Omental fat pad (tissue), 4 donors: ENCODE measurements around the gene ABHD11. TPM values are rescaled to one million over a fixed set of nuclear protein-coding genes. Genes with fewer than 3 reads are reported as not detected.

Source experiments
- ATAC-seq: fragments of 150-250 bp; one replicate; pipeline ENCODE4 v1.9.1; 2016; ENCODE audit warnings: mild to moderate bottlenecking, moderate library complexity; ENCODE audit not compliant: low FRiP score
- DNase-seq: peaks from one replicate; pipeline ENCODE4 v3.0.0-alpha.2; 2019; ENCODE audit warnings: low spot score
- small RNA-seq: library from RNA; depleted of rRNA; stranded (forward); fragments of <200 nt; gene quantifications from one replicate; pipeline ENCODE3, GENCODE V24; 2016
- total RNA-seq, 4 donors: library from RNA; depleted of rRNA; stranded (reverse); fragments of >200 nt; gene quantifications; one replicate each; pipeline ENCODE4 v1.1.0, GENCODE V29; 2016
- TF ChIP-seq, protein P1 (sequence below), 3 donors: fragments of 450-650 bp; IDR thresholded peaks; one replicate each; pipeline ENCODE4 v1.5.1; 2016 to 2017; ENCODE audit warnings: antibody characterized with exemption in 3 of 3, mild to moderate bottlenecking in 3 of 3, moderate library complexity in 2 of 3

The ABHD11 gene
- total RNA-seq, 4 donors from 2014 or later = 6.6 to 13.9 (median 9.4) TPM

DNA sequence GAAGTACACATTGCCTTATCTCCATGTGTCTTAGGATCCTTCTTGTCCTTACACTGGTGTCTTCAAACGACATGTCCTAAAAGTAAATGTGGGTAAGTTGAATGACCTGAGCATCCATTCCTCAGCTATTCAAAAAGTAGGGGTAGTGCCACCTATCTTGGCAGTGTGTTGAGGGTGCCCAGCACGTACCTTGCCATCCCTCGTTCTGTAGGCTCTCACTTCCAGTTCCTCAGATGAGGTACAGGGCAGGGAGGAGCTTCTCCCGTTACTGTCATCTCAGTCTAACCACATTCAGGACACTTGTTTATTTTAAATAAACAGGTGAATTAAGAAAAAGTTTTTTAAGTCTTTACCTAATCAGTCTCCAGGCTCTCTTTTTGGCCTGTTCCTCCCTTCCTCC is 42.2 kb downstream of the ABHD11 start:
- no peak for ATAC-seq

DNA sequence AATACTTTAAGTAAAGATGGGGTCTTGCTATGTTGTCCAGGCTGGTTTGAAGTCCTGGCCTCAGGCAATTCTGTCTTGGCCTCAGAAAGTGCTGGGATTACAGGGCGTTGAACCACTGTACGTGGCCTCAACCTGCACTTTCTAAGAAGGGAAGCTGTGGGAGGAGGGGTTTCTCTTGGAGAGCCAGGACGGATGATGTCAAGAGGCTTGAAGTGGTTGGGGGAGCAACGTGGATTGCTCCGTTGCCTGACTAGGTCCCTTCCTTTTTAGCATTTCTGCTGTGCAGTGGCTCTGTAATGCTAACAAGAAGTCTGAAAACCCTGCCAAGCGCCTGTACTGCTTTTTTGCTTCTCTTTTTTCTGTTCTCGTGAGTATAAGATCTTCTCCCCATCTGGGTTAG is 48.0 kb downstream of the ABHD11 start:
- TF ChIP-seq, protein P1, sequence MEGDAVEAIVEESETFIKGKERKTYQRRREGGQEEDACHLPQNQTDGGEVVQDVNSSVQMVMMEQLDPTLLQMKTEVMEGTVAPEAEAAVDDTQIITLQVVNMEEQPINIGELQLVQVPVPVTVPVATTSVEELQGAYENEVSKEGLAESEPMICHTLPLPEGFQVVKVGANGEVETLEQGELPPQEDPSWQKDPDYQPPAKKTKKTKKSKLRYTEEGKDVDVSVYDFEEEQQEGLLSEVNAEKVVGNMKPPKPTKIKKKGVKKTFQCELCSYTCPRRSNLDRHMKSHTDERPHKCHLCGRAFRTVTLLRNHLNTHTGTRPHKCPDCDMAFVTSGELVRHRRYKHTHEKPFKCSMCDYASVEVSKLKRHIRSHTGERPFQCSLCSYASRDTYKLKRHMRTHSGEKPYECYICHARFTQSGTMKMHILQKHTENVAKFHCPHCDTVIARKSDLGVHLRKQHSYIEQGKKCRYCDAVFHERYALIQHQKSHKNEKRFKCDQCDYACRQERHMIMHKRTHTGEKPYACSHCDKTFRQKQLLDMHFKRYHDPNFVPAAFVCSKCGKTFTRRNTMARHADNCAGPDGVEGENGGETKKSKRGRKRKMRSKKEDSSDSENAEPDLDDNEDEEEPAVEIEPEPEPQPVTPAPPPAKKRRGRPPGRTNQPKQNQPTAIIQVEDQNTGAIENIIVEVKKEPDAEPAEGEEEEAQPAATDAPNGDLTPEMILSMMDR (IDR thresholded peaks at IDR 0.05) = no peak
- ATAC-seq (no peak), DNase-seq (no peak)

More for the DNA sequence above, 42.2 kb downstream of the ABHD11 start:
- TF ChIP-seq, protein P1 (IDR thresholded peaks at IDR 0.05) = no peak
- DNase-seq = no peak

DNA sequence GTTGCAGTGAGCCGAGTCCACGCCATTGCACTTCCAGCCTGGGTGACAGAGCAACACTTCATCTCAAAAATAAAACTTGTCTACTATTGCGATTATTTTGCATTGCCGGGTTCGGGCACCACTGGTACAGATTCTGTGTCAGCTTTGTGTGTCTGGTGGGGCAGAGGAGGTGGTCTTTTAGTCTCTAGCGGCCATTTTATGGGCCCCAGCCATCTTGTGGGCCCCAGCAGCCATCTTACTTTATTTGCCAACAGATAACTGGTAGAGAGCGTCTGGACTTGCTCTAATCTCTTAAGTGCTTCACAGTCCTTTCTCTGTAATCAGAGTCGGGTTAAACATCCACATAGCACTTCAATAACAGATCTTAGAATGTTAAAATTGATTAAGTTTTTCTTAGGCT is 50.3 kb downstream of the ABHD11 start:
- TF ChIP-seq, protein P1 (IDR thresholded peaks at IDR 0.05) = no peak
- no peak for ATAC-seq
- no peak for DNase-seq

Small RNA genes lying within 50 kb of the gene (small RNA-seq; reads per million reads assigned to genes)
- gene MIR4284 (not detected), gene RN7SL265P (not detected)

Other genes starting within 250 kb of the ABHD11 start
- gene BAZ1B, start 216.5 kb downstream of the ABHD11 start, total RNA-seq = 10 to 100 TPM; 42.9 to 61.4 (median 54.9) TPM
- gene BCL7B, start 181.1 kb downstream of the ABHD11 start, total RNA-seq = 10 to 100 TPM; 51.9 to 91.9 (median 78.3) TPM
- 10 to 100 TPM; 29.5 to 51.6 (median 40.1) TPM for gene TBL2, start 160.2 kb downstream of the ABHD11 start, total RNA-seq
- 100 to 1,000 TPM in 1 of 4 donors, 10 to 100 TPM in 3; 37.3 to 217 (median 54.5) TPM for gene MLXIPL, start 114.3 kb downstream of the ABHD11 start, total RNA-seq
- 1 to 10 TPM in 2 of 4 donors, under 1 TPM in 1, not detected in 1; 0.28 to 1.5 (median 1.1) TPM for gene VPS37D, start 71.0 kb downstream of the ABHD11 start, total RNA-seq
- gene DNAJC30, start 55.3 kb downstream of the ABHD11 start, total RNA-seq = 1 to 10 TPM; 4.0 to 5.3 (median 4.7) TPM
- 10 to 100 TPM; 28.8 to 52.2 (median 45.0) TPM for gene BUD23, start 55.2 kb downstream of the ABHD11 start, total RNA-seq
- 10 to 100 TPM in 1 of 4 donors, 1 to 10 TPM in 3; 3.6 to 10.4 (median 4.8) TPM for gene STX1A, start 19.1 kb downstream of the ABHD11 start, total RNA-seq
- under 1 TPM in 1 of 4 donors, not detected in 3; 0.28 TPM for gene CLDN3, start 31.5 kb upstream of the ABHD11 start, total RNA-seq
- under 1 TPM in 3 of 4 donors, not detected in 1; 0.19 to 0.65 (median 0.60) TPM for gene CLDN4, start 92.2 kb upstream of the ABHD11 start, total RNA-seq
- gene METTL27, start 103.7 kb upstream of the ABHD11 start, total RNA-seq = 1 to 10 TPM in 3 of 4 donors, not detected in 1; 2.5 to 5.7 (median 3.4) TPM
- gene TMEM270, start 122.4 kb upstream of the ABHD11 start, total RNA-seq = not detected